Ectodermal cell (in vitro differentiated cells): ENCODE measurements around the gene LDLR.
"Not testable (repeated sequence)": the region's sequence is repeated elsewhere in the genome, so short reads cannot be mapped to it uniquely, and the experiment has no call there.

Experiments used
- H3K27ac ChIP-seq: 2 replicates; pipeline ENCODE4 v1.7.0; 2013; ENCODE audit warnings: mild to moderate bottlenecking, low read depth, low read length; ENCODE audit not compliant: insufficient read depth, poor library complexity, severe bottlenecking
- H3K27me3 ChIP-seq: 2 replicates; pipeline ENCODE4 v1.7.0; 2013; ENCODE audit warnings: mild to moderate bottlenecking, low read length; ENCODE audit not compliant: insufficient read depth, control insufficient read depth, poor library complexity, severe bottlenecking
- H3K36me3 ChIP-seq: one replicate; pipeline ENCODE4 v1.7.0; 2013; ENCODE audit warnings: low read length; ENCODE audit not compliant: control insufficient read depth, insufficient read depth
- H3K4me1 ChIP-seq: one replicate; pipeline ENCODE4 v1.7.0; 2013; ENCODE audit warnings: low read length; ENCODE audit not compliant: control insufficient read depth, insufficient read depth
- H3K4me3 ChIP-seq: 2 replicates; pipeline ENCODE4 v1.7.0; 2013; ENCODE audit warnings: low read depth, low read length, control low read depth; ENCODE audit not compliant: insufficient read depth
- H3K9me3 ChIP-seq: 2 replicates; pipeline ENCODE4 v1.7.0; 2013; ENCODE audit warnings: mild to moderate bottlenecking, low read length, moderate library complexity; ENCODE audit not compliant: control insufficient read depth
- WGBS, 2 experiments: methylation state at CpG; one replicate each; pipeline ENCODE4 v1.1.7; 2013; ENCODE audit warnings: missing lambda C conversion rate in 2 of 2; 5-methylcytosine and 5-hydroxymethylcytosine counted together

LDLR gene

DNA sequence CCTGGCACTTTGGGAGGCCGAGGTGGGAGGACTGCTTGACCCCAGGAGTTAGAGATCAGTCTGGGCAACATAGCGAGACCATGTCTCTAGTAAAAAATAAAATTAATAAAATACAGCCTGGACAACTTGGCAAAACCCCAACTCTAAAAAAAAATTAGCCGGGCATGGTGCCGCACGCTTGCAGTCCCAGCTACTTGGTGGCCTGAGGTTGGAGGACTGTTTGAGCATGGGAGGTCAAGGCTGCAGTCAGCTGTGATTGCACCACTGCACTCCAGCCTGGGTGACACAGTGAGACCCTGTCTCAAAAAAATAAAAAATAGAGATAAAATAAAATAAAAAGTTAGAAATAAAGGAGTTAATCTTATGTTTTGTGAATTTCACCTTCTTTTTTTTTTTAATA, 81.9 kb downstream of the LDLR start:
- no peak overlapping the region for H3K27ac ChIP-seq
- no peak overlapping the region for H3K4me3 ChIP-seq
- H3K36me3 ChIP-seq: peaks cover 12% of the 10 kb centered on the region
- 92 to 95% methylated on average over 4 to 5 of the region's 5 CpGs for WGBS, 2 experiments
- no peaks in the 10 kb centered on the region for H3K27me3 ChIP-seq
- H3K4me1 ChIP-seq: no peaks in the 10 kb centered on the region
- H3K9me3 ChIP-seq: no peaks in the 10 kb centered on the region

DNA sequence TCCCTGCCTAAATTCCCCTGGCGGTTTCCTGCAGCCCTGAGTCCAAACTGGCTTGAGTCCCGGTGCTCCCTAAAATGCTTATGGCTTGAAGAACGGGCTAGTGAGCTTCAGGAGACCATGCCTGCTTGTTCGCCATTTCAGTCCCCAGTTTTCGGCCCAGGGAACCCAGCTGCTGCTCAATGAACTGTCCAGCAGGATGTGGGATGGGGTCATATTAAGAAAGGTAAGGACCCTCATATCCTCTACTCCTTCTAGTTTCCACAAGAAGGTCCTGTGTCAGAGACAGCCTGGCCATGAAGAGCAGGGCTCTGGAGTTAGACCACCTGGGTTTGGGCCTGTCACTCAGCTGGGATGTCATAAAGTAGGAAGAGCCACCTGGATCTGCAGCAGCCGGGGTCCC, 83.3 kb downstream of the LDLR start:
- WGBS, 2 experiments: 94 to 96% methylated on average over 6 of the region's 6 CpGs
- no peaks in the 10 kb centered on the region for H3K9me3 ChIP-seq
- no peak overlapping the region for H3K4me3 ChIP-seq

DNA sequence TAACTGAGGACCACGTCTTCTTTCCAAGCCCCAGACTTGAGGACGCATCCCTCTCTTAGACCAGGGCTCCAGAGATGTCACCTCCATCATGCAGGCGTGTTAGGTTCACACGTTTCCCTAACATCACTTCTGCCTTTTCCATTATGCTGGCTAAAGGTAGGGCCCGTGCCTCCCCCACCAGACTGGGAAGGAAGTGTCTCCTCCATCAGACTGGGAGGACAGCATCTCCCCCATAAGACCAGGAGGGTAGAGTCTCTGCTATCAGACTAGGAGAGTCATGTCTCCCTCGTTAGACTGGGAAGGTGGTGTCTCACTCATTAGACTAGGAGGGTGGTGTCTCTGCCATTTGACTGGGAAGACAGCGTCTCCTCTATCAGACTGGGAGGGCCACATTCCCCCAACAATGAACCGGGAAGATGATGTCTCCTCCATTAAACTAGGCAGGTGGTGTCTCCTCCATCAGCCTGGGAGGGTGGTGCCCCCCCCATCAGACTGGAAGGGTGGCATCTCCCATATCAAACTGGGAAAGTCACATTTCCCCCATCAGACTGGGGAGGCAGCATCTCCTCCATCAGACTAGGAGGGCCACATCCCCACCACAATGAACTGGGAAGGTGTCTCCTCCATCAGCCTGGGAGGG, 84.4 kb downstream of the LDLR start:
- Histone ChIP-seq H3K27me3 (no peaks in the 10 kb centered on the region), H3K9me3 (no peaks in the 10 kb centered on the region), H3K4me1 (no peaks in the 10 kb centered on the region), H3K4me3 (no peak overlapping the region), H3K36me3 (peaks cover 16% of the 10 kb centered on the region), H3K27ac (no peak overlapping the region)
- WGBS, 2 experiments: 89% methylated on average over 8 of the region's 8 CpGs

More for the DNA sequence above, 83.3 kb downstream of the LDLR start:
- Histone ChIP-seq H3K27me3 (no peaks in the 10 kb centered on the region), H3K36me3 (peaks cover 16% of the 10 kb centered on the region), H3K27ac (no peak overlapping the region), H3K4me1 (no peaks in the 10 kb centered on the region)

DNA sequence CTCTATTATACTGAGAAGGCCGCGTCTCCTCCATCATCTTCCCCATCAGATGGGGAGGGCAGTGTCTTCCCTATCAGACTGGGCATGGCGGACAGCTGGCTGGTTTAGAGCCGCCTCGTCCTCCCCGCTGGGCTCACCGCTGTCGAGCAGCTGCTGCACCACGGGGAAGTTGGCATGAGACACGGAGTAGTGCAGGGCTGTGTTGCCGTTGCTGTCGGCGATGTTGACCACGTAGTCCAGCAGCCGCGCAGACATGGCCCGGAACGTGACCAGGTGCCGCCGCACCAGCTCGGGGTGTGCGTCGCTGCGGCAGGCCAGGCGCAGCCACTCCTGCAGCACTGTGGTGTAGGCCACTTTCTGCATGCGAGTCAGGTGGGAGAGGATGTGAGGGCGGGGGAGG, 85.1 kb downstream of the LDLR start:
- 94 to 97% methylated on average over 27 of the region's 27 CpGs for WGBS, 2 experiments
- Histone ChIP-seq H3K36me3 (peaks cover 16% of the 10 kb centered on the region), H3K4me1 (no peaks in the 10 kb centered on the region)

DNA sequence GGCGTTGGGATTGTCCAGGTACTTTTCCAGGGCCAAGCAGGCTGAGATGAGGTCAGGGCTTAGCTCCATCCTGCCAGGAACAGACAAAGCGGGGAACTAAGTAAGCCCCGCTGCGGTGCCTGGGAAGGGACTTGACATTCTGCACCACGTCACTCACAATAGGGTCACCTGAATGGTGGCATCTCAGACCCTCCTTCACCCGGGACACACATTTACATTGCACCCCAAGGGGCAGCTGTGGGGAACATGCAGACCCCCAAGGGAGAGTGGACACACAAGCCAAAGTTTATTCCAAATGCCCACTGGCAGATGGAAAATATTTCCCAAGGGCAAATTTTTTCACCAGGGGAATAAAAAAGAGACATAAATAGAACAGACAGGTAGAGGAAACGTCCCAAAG, 86.7 kb downstream of the LDLR start:
- Histone ChIP-seq H3K27ac (no peak overlapping the region), H3K4me3 (no peak overlapping the region), H3K27me3 (no peaks in the 10 kb centered on the region), H3K4me1 (no peaks in the 10 kb centered on the region), H3K9me3 (no peaks in the 10 kb centered on the region), H3K36me3 (peaks cover 16% of the 10 kb centered on the region)
- 87 to 89% methylated on average over 7 of the region's 7 CpGs for WGBS, 2 experiments

More for the DNA sequence above, 85.1 kb downstream of the LDLR start:
- H3K4me3 ChIP-seq: no peak overlapping the region
- H3K27ac ChIP-seq: no peak overlapping the region
- H3K27me3 ChIP-seq: no peaks in the 10 kb centered on the region
- no peaks in the 10 kb centered on the region for H3K9me3 ChIP-seq

DNA sequence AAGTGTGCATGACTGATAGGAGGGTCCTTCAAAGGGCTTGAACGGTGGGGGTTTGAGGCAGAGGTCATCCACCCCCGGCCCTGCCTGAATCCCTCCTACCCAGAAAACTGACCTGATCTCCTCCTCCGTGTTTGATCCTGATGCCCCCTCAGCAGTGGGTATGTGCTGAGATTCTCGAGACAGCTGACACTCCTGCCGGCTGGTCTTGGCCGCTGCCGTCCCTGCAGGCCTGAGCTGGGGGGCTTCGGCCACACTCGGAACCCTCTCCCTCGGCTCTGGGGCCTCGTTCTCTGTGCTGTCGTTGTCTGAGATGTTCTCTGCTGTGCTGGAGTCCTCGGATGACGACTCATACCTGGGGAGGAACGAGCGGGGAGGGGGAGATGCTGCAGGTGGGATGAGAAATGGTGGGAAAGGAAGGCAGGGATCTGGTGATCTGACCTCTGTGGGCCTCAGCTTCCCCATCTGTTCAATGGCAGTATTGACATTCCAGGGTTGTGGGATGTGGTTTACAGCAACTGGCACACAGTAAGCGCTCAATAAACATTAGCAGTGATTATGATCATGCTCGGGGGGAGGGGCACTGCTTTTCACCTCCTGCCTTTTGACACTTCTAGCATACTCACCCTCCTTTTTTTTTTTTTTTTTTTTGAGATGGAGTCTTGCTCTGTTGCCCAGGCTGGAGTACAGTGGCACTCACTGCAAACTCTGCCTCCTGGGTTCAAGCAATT, 87.4 kb downstream of the LDLR start:
- no peaks in the 10 kb centered on the region for H3K27me3 ChIP-seq
- 95 to 96% methylated on average over 18 of the region's 18 CpGs for WGBS, 2 experiments
- no peak overlapping the region for H3K27ac ChIP-seq
- no peak overlapping the region for H3K4me3 ChIP-seq
- no peaks in the 10 kb centered on the region for H3K4me1 ChIP-seq
- H3K36me3 ChIP-seq: peaks cover 16% of the 10 kb centered on the region
- H3K9me3 ChIP-seq: no peaks in the 10 kb centered on the region

DNA sequence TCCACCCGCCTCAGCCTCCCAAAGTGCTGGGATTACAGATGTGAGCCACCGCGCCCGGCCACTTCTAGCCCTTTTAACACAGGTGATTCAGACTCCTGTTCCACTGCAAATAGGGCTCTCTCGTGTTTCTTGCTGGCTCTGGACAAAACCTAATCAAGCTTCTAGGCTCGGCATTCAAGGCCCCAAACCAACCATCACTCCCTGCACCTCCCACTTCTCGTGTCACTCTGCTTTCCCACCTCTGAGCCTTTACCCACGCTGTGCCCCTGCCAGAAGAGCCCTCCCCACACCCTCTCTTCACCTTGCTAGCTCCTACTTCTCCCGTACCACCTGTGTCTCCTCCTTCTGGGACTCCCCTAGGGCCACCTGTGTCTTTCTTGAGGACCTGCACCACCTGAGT, 88.3 kb downstream of the LDLR start:
- 93 to 96% methylated on average over 9 of the region's 9 CpGs for WGBS, 2 experiments
- Histone ChIP-seq H3K4me1 (no peaks in the 10 kb centered on the region), H3K36me3 (peaks cover 16% of the 10 kb centered on the region), H3K27me3 (no peaks in the 10 kb centered on the region), H3K27ac (no peak overlapping the region), H3K9me3 (no peaks in the 10 kb centered on the region), H3K4me3 (no peak overlapping the region)

DNA sequence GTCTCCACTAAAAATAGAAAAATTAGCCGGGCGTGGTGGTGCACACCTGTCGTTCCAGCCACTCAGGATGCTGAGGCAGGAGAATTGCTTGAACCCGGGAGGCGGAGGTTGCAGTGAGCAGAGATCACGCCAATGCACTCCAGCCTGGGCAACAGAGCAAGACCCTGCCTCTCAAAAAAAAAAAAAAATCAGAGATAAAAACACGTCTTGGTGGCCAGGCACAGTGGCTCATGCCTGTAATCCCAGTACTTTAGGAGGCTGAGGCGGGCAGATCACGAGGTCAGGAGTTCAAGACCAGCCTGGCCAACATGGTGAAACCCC, 89.8 kb downstream of the LDLR start:
- H3K36me3 ChIP-seq: peaks cover 11% of the 10 kb centered on the region
- H3K4me1 ChIP-seq, H3K27me3 ChIP-seq, H3K27ac ChIP-seq, H3K4me3 ChIP-seq, H3K9me3 ChIP-seq: not testable (repeated sequence)
- 92 to 94% methylated on average over 9 of the region's 9 CpGs for WGBS, 2 experiments

DNA sequence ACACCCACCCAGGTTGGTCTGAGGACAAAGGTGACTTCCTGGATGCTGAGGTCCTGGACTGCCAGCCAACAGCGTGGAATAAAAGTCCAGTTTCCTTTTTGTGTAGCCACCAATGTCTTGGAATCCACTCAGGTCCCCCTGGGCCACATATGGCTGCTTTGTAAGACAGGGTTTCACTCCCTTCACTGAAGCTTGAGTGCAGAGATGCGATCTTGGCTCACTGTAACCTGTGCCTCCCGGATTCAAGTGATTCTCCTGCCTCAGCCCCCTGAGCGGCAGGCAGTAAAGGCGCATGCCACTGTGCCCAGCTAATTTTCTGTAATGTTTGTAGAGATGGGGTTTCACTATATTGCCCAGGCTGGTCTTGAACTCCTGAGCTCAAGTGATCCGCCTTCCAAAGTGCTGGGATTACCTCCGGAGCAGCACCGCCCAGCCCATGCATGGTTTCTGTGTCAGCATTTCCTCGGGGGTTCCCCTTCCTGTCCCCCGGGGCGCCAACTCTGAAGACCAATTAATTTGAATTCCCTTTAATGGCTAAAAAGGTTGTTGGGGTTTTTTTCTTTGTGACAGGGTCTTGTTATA, 90.5 kb downstream of the LDLR start:
- 90 to 93% methylated on average over 11 of the region's 11 CpGs for WGBS, 2 experiments
- Histone ChIP-seq H3K27ac (no peak overlapping the region), H3K36me3 (peaks cover 7% of the 10 kb centered on the region), H3K27me3 (no peaks in the 10 kb centered on the region), H3K9me3 (no peaks in the 10 kb centered on the region), H3K4me1 (no peaks in the 10 kb centered on the region), H3K4me3 (no peak overlapping the region)

DNA sequence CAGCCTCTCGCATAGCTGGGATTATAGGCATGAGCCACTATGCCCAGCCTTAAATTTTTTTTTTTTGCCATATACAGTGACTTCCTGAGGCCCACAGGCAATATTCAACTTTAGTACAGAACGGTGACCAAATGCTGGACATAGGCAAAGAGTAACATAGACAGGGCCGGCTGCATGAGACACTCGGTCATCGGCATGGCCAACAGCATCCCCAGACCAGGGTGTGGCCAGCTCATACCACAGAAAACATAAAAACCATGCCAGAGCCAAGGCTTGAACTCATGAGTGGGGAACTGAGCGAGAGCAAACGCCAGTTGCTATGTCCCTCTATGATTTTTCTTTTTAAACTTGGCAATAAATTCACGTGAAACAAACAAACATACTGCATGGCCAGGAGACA, 91.1 kb downstream of the LDLR start:
- Histone ChIP-seq H3K27ac (no peak overlapping the region), H3K4me1 (no peaks in the 10 kb centered on the region), H3K4me3 (no peak overlapping the region), H3K36me3 (peaks cover 7% of the 10 kb centered on the region), H3K9me3 (no peaks in the 10 kb centered on the region), H3K27me3 (no peaks in the 10 kb centered on the region)
- WGBS, 2 experiments: 94 to 96% methylated on average over 8 of the region's 8 CpGs
